Measurements from ENCODE around the gene CCDC12. TPM values are rescaled to one million over a fixed set of nuclear protein-coding genes. Genes with fewer than 3 reads are reported as not detected.

Gene CCDC12
- polyA plus RNA-seq, 1 of the 3 experiments (the other 2 are of a cell fraction) = 105 TPM

DNA sequence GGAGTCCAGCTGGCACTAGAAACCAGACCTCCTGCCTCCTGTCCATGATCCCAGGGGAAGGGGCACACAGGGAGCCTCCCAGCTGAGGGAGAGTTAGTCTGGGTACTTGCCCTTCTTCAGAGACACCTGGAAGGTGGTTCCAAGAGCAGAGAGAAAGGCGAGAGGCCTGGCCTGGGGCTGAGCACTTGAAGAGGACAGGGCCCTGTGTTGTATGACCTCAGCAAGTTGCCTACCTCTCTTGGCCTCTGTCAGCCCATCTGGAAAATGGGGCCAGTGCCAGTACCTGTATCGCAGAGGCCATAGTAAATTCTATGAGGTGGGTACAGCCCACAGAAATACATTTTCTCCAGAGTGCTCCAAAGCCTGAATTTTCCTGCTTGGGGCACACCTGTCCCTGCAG, 79.5 kb downstream of the CCDC12 start:
- H3K9me2 ChIP-seq = no peaks in the 10 kb centered on the region
- no peaks in the 10 kb centered on the region for H4K20me1 ChIP-seq (ENCODE audit: insufficient read depth)
- no peak overlapping the region for H3K9ac ChIP-seq
- H3K4me2 ChIP-seq = no peak overlapping the region
- ChIA-PET CTCF (interaction anchor here (3.7 to 31.0 kb wide), 3 partner anchors 12 to 49 kb away, joined by 57 to 480 read pairs (median 72); partner anchors contain the start of gene PTH1R), POLR2A (no interaction called here)
- H3K27me3 ChIP-seq (ENCODE audit: insufficient read depth) = no peaks in the 10 kb centered on the region
- H3K4me1 ChIP-seq (ENCODE audit: control insufficient read depth in 1 of 2, insufficient read depth in 2 of 2, low read depth in 1 of 2, low read length in 1 of 2) = peaks cover 0 to 37% of the 10 kb centered on the region in 2 experiments; a peak in 1 of 4 replicates
- no peak overlapping the region for H3K27ac ChIP-seq (ENCODE audit: low read depth in 2 of 2, low read length in 1 of 2)
- no peaks in the 10 kb centered on the region for H3K79me2 ChIP-seq (ENCODE audit: insufficient read depth)
- no peak overlapping the region for H2AFZ ChIP-seq (ENCODE audit: low read depth)
- H3K4me3 ChIP-seq (ENCODE audit: low read depth in 2 of 2, low read length in 1 of 2) = no peak overlapping the region
- H3F3A ChIP-seq (replicated peaks; ENCODE audit: insufficient read depth) = no peaks in the 10 kb centered on the region
- H3K9me3 ChIP-seq = no peaks in the 10 kb centered on the region
- TF ChIP-seq RCOR1 (IDR thresholded peaks at IDR 0.05; ENCODE audit: low read length) = no peak
- TF ChIP-seq NFIC (IDR thresholded peaks at IDR 0.05; ENCODE audit: borderline replicate concordance) = no peak
- TF ChIP-seq, protein P1, sequence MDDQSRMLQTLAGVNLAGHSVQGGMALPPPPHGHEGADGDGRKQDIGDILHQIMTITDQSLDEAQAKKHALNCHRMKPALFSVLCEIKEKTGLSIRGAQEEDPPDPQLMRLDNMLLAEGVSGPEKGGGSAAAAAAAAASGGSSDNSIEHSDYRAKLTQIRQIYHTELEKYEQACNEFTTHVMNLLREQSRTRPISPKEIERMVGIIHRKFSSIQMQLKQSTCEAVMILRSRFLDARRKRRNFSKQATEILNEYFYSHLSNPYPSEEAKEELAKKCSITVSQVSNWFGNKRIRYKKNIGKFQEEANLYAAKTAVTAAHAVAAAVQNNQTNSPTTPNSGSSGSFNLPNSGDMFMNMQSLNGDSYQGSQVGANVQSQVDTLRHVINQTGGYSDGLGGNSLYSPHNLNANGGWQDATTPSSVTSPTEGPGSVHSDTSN (IDR thresholded peaks at IDR 0.05) = no peak
- no peak for TF ChIP-seq SIN3A (IDR thresholded peaks at IDR 0.05; ENCODE audit: borderline replicate concordance, low read depth, low read length)
- TF ChIP-seq FOXJ3 (CRISPR knock-in tag; IDR thresholded peaks at IDR 0.05) = no peak
- TF ChIP-seq ELF1 (IDR thresholded peaks at IDR 0.05) = no peak
- no peak for TF ChIP-seq GATA2 (CRISPR knock-in tag; IDR thresholded peaks at IDR 0.05)
- TF ChIP-seq YY1 (IDR thresholded peaks at IDR 0.05; ENCODE audit: low read depth) = no peak
- TF ChIP-seq POLR2AphosphoS5 (IDR thresholded peaks at IDR 0.05; ENCODE audit: low read depth, low read length) = no peak
- TF ChIP-seq TCF12 (IDR thresholded peaks at IDR 0.05) = no peak
- TF ChIP-seq, protein P2, sequence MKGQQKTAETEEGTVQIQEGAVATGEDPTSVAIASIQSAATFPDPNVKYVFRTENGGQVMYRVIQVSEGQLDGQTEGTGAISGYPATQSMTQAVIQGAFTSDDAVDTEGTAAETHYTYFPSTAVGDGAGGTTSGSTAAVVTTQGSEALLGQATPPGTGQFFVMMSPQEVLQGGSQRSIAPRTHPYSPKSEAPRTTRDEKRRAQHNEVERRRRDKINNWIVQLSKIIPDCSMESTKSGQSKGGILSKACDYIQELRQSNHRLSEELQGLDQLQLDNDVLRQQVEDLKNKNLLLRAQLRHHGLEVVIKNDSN (IDR thresholded peaks at IDR 0.05; ENCODE audit: borderline replicate concordance, low read depth) = no peak
- TF ChIP-seq FOSL2 (IDR thresholded peaks at IDR 0.05; ENCODE audit: borderline replicate concordance, low read depth) = no peak
- no peak for TF ChIP-seq MXI1 (IDR thresholded peaks at IDR 0.05; ENCODE audit: low read depth, low read length)
- TF ChIP-seq CHD2 (IDR thresholded peaks at IDR 0.05; ENCODE audit: low read length, partially characterized antibody) = no peak
- H3K36me3 ChIP-seq (replicated peaks in 1 of 2; ENCODE audit: control insufficient read depth in 1 of 2, insufficient read depth in 2 of 2, low read length in 1 of 2) = no peaks in the 10 kb centered on the region
- DNase-seq = no peak
- 71% methylated on average over 1 of the region's 2 CpGs for WGBS (ENCODE audit: low lambda C conversion rate)

DNA sequence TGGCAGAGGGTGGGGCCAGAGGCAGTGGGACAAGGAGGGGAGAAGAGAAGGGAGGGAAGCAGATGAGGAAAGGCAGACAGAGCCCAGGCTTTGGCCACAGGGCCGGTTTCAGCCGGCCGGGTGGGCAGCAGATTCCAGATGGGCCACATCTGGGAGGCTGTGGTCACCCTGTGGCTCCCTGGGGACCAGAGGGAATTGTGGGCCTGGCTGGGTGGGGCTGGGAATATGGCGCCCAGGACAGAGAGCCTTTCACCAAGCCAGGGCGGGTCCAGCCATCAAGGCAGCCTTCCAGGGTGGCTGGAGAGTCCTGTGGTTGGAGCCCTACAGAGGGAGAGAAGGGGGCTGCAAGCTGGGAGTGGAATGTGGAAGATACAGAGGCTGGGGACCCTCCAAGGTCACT, 80.2 kb downstream of the CCDC12 start:
- H2AFZ ChIP-seq (ENCODE audit: low read depth) = no peak overlapping the region
- no peaks in the 10 kb centered on the region for H3K79me2 ChIP-seq (ENCODE audit: insufficient read depth)
- TF ChIP-seq CHD2 (IDR thresholded peaks at IDR 0.05; ENCODE audit: low read length, partially characterized antibody) (no peak), MEF2A (IDR thresholded peaks at IDR 0.05; ENCODE audit: borderline replicate concordance, low read depth) (no peak), EP300 (IDR thresholded peaks at IDR 0.05; ENCODE audit: borderline replicate concordance in 1 of 2, low read depth in 1 of 2, low read length in 1 of 2) (no peak), GABPA (IDR thresholded peaks at IDR 0.05; ENCODE audit: low read depth) (no peak), SMC3 (IDR thresholded peaks at IDR 0.05; ENCODE audit: low read depth, low read length) (no peak), GATA2 (CRISPR knock-in tag; IDR thresholded peaks at IDR 0.05) (no peak)
- TF ChIP-seq, protein P2 (IDR thresholded peaks at IDR 0.05; ENCODE audit: borderline replicate concordance, low read depth) = no peak
- TF ChIP-seq, protein P3, sequence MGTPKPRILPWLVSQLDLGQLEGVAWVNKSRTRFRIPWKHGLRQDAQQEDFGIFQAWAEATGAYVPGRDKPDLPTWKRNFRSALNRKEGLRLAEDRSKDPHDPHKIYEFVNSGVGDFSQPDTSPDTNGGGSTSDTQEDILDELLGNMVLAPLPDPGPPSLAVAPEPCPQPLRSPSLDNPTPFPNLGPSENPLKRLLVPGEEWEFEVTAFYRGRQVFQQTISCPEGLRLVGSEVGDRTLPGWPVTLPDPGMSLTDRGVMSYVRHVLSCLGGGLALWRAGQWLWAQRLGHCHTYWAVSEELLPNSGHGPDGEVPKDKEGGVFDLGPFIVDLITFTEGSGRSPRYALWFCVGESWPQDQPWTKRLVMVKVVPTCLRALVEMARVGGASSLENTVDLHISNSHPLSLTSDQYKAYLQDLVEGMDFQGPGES (IDR thresholded peaks at IDR 0.05; ENCODE audit: low read depth, low read length) = no peak
- no peak overlapping the region for H3K27ac ChIP-seq (ENCODE audit: low read depth in 2 of 2, low read length in 1 of 2)
- no peak overlapping the region for H3K4me3 ChIP-seq (ENCODE audit: low read depth in 2 of 2, low read length in 1 of 2)
- no peak for DNase-seq
- H3K36me3 ChIP-seq (replicated peaks in 1 of 2; ENCODE audit: control insufficient read depth in 1 of 2, insufficient read depth in 2 of 2, low read length in 1 of 2) = no peaks in the 10 kb centered on the region
- 71% methylated on average over 4 of the region's 5 CpGs for WGBS (ENCODE audit: low lambda C conversion rate)
- H4K20me1 ChIP-seq (ENCODE audit: insufficient read depth) = no peaks in the 10 kb centered on the region
- H3K9me3 ChIP-seq = no peaks in the 10 kb centered on the region
- H3K4me2 ChIP-seq = no peak overlapping the region
- H3F3A ChIP-seq (replicated peaks; ENCODE audit: insufficient read depth) = no peaks in the 10 kb centered on the region
- H3K9me2 ChIP-seq = no peaks in the 10 kb centered on the region
- H3K27me3 ChIP-seq (ENCODE audit: insufficient read depth) = no peaks in the 10 kb centered on the region
- H3K9ac ChIP-seq = no peak overlapping the region
- ChIA-PET CTCF (interaction anchor here (0.6 to 31.0 kb wide), 15 partner anchors 10 to 256 kb away, joined by 3 to 480 read pairs (median 16); partner anchors contain the start of genes MYL3, PTH1R and TMIE), POLR2A (interaction anchor here (0.7 kb wide), 1 partner anchor 51 kb away, joined by 3 read pairs; no protein-coding TSS in a partner anchor)
- peaks cover 0 to 41% of the 10 kb centered on the region in 2 experiments; a peak in 1 of 4 replicates for H3K4me1 ChIP-seq (ENCODE audit: control insufficient read depth in 1 of 2, insufficient read depth in 2 of 2, low read depth in 1 of 2, low read length in 1 of 2)

Data from SK-N-SH (cell line).